Measurements from ENCODE around the gene C1QTNF5.

- TF ChIP-seq RAD21 (conservative IDR thresholded peaks at IDR 0.05 in 1 of 2, IDR thresholded peaks at IDR 0.05 in 1 of 2) (no peak), MAFK (IDR thresholded peaks at IDR 0.05; ENCODE audit: partially characterized antibody) (no peak), CTCF (IDR thresholded peaks at IDR 0.05) (no peak), CHD2 (IDR thresholded peaks at IDR 0.05; ENCODE audit: low read length, partially characterized antibody) (no peak), ELK1 (IDR thresholded peaks at IDR 0.05; ENCODE audit: low read depth, low read length) (no peak), EP300 (IDR thresholded peaks at IDR 0.05) (no peak), CEBPB (IDR thresholded peaks at IDR 0.05) (no peak), POLR2A (IDR thresholded peaks at IDR 0.05; ENCODE audit: low read length) (no peak), KDM5A (IDR thresholded peaks at IDR 0.05) (no peak)
- TF ChIP-seq, protein P1, sequence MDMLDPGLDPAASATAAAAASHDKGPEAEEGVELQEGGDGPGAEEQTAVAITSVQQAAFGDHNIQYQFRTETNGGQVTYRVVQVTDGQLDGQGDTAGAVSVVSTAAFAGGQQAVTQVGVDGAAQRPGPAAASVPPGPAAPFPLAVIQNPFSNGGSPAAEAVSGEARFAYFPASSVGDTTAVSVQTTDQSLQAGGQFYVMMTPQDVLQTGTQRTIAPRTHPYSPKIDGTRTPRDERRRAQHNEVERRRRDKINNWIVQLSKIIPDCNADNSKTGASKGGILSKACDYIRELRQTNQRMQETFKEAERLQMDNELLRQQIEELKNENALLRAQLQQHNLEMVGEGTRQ (IDR thresholded peaks at IDR 0.05), result no peak
These were observed 5.5 kb downstream of the C1QTNF5 start for GRCh38 chr11:119335091-119335654.
